Caco-2 (cell line): ENCODE results near the gene TMEM132A. TPM values are rescaled to one million over a fixed set of nuclear protein-coding genes. Genes with fewer than 3 reads are reported as not detected.

Experiments used
- BruUV-seq: library from RNA; stranded (reverse); fragments of 400-500 nt; replicated peaks from 2 replicates; lab custom pipeline; 2021; lab: Mats Ljungman, UMichigan
- CTCF ChIA-PET: fragments of 300-600 bp; sonication (Branson Sonifier 250); formaldehyde crosslinking; loops from one replicate; lab custom pipeline; 2022; ENCODE audit warnings: antibody characterized with exemption; lab: Charles Lee
- POLR2A ChIA-PET: fragments of 300-600 bp; sonication (Branson Sonifier 250); formaldehyde crosslinking; loops from one replicate; lab custom pipeline; 2022; ENCODE audit warnings: antibody characterized with exemption; lab: Charles Lee
- DNase-seq, 2 experiments: peaks; one replicate each; pipeline versions ENCODE4 v3.0.0 to v3.0.0-alpha.2; 2020 to 2022
- H3K27me3 ChIP-seq: replicated peaks from 2 replicates; pipeline ENCODE4 v1.6.0; 2011; ENCODE audit warnings: low read length; ENCODE audit not compliant: control insufficient read depth, insufficient read depth
- H3K36me3 ChIP-seq: 2 replicates; pipeline ENCODE4 v1.5.1; 2011; ENCODE audit warnings: low read length; ENCODE audit not compliant: control insufficient read depth, insufficient read depth
- H3K4me1 ChIP-seq: fragments of 250-450 bp; sonication (Bioruptor Pico); 2 replicates; pipeline ENCODE4 v1.5.1; 2020; ENCODE audit warnings: mild to moderate bottlenecking
- H3K4me3 ChIP-seq: 2 replicates; pipeline ENCODE4 v1.5.1; 2011; ENCODE audit warnings: low read depth, mild to moderate bottlenecking, control low read depth, low read length
- H3K9me3 ChIP-seq: fragments of 250-450 bp; sonication (Bioruptor Pico); 2 replicates; pipeline ENCODE4 v1.5.1; 2020; ENCODE audit warnings: mild to moderate bottlenecking, moderate library complexity
- H3K27ac Mint-ChIP-seq: one replicate; pipeline ENCODE4 v1.8.0; 2022; ENCODE audit warnings: mixed read lengths; ENCODE audit not compliant: unreplicated experiment
- H3K27me3 Mint-ChIP-seq: one replicate; pipeline ENCODE4 v1.8.0; 2022; ENCODE audit warnings: mixed read lengths; ENCODE audit not compliant: insufficient read depth, unreplicated experiment
- H3K36me3 Mint-ChIP-seq: one replicate; pipeline ENCODE4 v1.8.0; 2022; ENCODE audit warnings: mild to moderate bottlenecking, mixed read lengths; ENCODE audit not compliant: insufficient read depth, unreplicated experiment
- H3K4me1 Mint-ChIP-seq: one replicate; pipeline ENCODE4 v1.8.0; 2022; ENCODE audit warnings: low read depth, mixed read lengths; ENCODE audit not compliant: unreplicated experiment
- H3K4me3 Mint-ChIP-seq: one replicate; pipeline ENCODE4 v1.8.0; 2022; ENCODE audit warnings: mild to moderate bottlenecking, moderate library complexity, mixed read lengths; ENCODE audit not compliant: unreplicated experiment
- H3K9me3 Mint-ChIP-seq: one replicate; pipeline ENCODE4 v1.8.0; 2022; ENCODE audit warnings: mixed read lengths; ENCODE audit not compliant: unreplicated experiment
- CTCF ChIP-seq, 2 experiments: fragments of 200-600 bp in 1 of 2; IDR thresholded peaks; 1 replicate in 1 of 2; 2 replicates in 1 of 2; pipeline versions ENCODE4 v1.5.1 to v1.8.0; 2011 to 2022; ENCODE audit warnings: antibody characterized with exemption in 1 of 2, control low read depth in 1 of 2, inconsistent platforms in 1 of 2, low read depth in 1 of 2, low read length in 1 of 2, mild to moderate bottlenecking in 1 of 2, moderate library complexity in 1 of 2; ENCODE audit not compliant: insufficient read depth in 1 of 2, severe bottlenecking in 1 of 2, unreplicated experiment in 1 of 2
- intact Hi-C: fragments of 100-400 bp; cut with micrococcal nuclease; formaldehyde crosslinking; loops from one replicate; pipeline ENCODE4 v1.10.0; 2022; ENCODE audit not compliant: unreplicated experiment
- total RNA-seq: library from RNA; stranded (reverse); gene quantifications from 2 replicates; pipeline ENCODE4 v1.2.3, GENCODE V29; 2022

The TMEM132A gene
- total RNA-seq, 1 experiment from 2014 or later, result 97.3 TPM

GRCh38 chr11:60919320-60919719 lies 4.9 kb upstream of the TMEM132A start:
- ChIA-PET CTCF (no interaction called here), POLR2A (no interaction called here)
- DNase-seq, result no peak
- Histone ChIP-seq H3K27me3 (no peaks in the 10 kb centered on the region), H3K4me3 (no peak overlapping the region), H3K36me3 (no peaks in the 10 kb centered on the region), H3K9me3 (no peaks in the 10 kb centered on the region), H3K4me1 (peaks cover 25% of the 10 kb centered on the region)
- Mint-ChIP-seq H3K4me3 (no peak overlapping the region), H3K36me3 (peaks cover 23% of the 10 kb centered on the region), H3K4me1 (peaks cover 7% of the 10 kb centered on the region), H3K27ac (no peak overlapping the region), H3K27me3 (no peaks in the 10 kb centered on the region), H3K9me3 (no peaks in the 10 kb centered on the region)
- TF ChIP-seq CTCF (IDR thresholded peaks at IDR 0.05; ENCODE audit: insufficient read depth in 1 of 2, low read depth in 1 of 2, low read length in 1 of 2, severe bottlenecking in 1 of 2, unreplicated experiment in 1 of 2), result no peak
- intact Hi-C loops, result loop anchor here (5.0 kb wide), 1 partner anchor 208 kb away; no protein-coding TSS in a partner anchor
- no TSS peak for BruUV-seq

- Mint-ChIP-seq H3K4me1 (peaks cover 7% of the 10 kb centered on the region), H3K27ac (no peak overlapping the region), H3K36me3 (peaks cover 23% of the 10 kb centered on the region), H3K4me3 (no peak overlapping the region), H3K27me3 (no peaks in the 10 kb centered on the region), H3K9me3 (no peaks in the 10 kb centered on the region)
- H3K9me3 ChIP-seq, result no peaks in the 10 kb centered on the region
- no TSS peak for BruUV-seq
- H3K27me3 ChIP-seq, result no peaks in the 10 kb centered on the region
- ChIA-PET CTCF (no interaction called here), POLR2A (no interaction called here)
- H3K4me3 ChIP-seq, result no peak overlapping the region
- no peaks in the 10 kb centered on the region for H3K36me3 ChIP-seq
- no peak for TF ChIP-seq CTCF (IDR thresholded peaks at IDR 0.05; ENCODE audit: insufficient read depth in 1 of 2, low read depth in 1 of 2, low read length in 1 of 2, severe bottlenecking in 1 of 2, unreplicated experiment in 1 of 2)
- H3K4me1 ChIP-seq, result peaks cover 25% of the 10 kb centered on the region
- DNase-seq, result no peak
- intact Hi-C loops, result loop anchor here (5.0 kb wide), 1 partner anchor 207 kb away; no protein-coding TSS in a partner anchor
Measured at GRCh38 chr11:60919956-60920355, 4.3 kb upstream of the TMEM132A start.

DNA sequence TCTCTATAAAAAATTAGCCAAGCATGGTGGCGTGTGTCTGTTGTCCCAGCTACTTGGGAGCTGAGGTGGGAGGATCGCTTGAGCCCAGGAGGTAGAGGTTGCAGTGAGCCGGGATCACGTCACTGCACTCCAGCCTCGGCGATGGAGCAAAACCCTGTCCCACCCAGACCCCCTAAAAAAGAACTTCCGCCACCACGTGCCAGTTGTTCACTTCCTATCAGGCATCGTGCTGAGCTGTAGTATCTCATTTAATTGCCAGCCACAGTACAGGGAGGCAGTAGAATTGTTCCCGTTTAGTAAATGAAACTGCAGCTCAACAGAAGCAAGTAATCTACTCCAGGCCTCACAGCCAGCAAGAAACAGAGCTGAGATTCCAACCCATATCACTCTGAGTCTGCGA lies 3.0 kb upstream of the TMEM132A start:
- H3K9me3 ChIP-seq, result no peaks in the 10 kb centered on the region
- TF ChIP-seq CTCF (IDR thresholded peaks at IDR 0.05; ENCODE audit: insufficient read depth in 1 of 2, low read depth in 1 of 2, low read length in 1 of 2, severe bottlenecking in 1 of 2, unreplicated experiment in 1 of 2), result no peak
- peaks cover 28% of the 10 kb centered on the region for H3K4me1 ChIP-seq
- intact Hi-C loops, result no loop called here
- CTCF ChIA-PET, result no interaction called here
- no peaks in the 10 kb centered on the region for H3K9me3 Mint-ChIP-seq
- POLR2A ChIA-PET, result no interaction called here
- H3K27ac Mint-ChIP-seq, result no peak overlapping the region
- H3K27me3 Mint-ChIP-seq, result no peaks in the 10 kb centered on the region
- no peaks in the 10 kb centered on the region for H3K27me3 ChIP-seq
- DNase-seq, result peak in 1 of 2 experiments; percentile 18
- peaks cover 13% of the 10 kb centered on the region for H3K4me1 Mint-ChIP-seq
- no peak overlapping the region for H3K4me3 Mint-ChIP-seq
- BruUV-seq, result no TSS peak
- no peak overlapping the region for H3K4me3 ChIP-seq
- H3K36me3 ChIP-seq, result no peaks in the 10 kb centered on the region
- peaks cover 29% of the 10 kb centered on the region for H3K36me3 Mint-ChIP-seq
